GM19035 (cell line): Measurements from ENCODE around the gene GPR31.
A peak's percentile ranks its signal among the peaks of the same experiment; 100 is the strongest.

Source experiments
- ATAC-seq: cut with Tn5 transposase; IDR thresholded peaks from one replicate; pipeline ENCODE4 v1.9.1; 2021; ENCODE audit not compliant: unreplicated experiment

Gene GPR31

DNA sequence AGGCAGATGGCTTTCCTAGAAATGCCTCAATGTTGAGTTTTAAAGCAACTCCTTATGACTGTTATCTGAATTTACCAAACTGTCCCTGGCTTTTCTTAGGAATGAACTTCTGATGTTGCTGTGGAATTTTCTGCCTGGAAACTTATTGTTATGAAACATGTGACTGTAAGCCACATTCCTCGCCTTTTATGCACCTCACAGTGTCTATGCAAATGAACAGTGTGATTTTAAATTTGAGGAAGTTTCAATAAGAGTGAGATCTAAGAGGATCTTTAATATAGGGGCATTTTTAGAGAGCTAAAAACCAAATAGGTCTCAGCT lies 37.2 kb downstream of the GPR31 start:
- ATAC-seq, result no peak

DNA sequence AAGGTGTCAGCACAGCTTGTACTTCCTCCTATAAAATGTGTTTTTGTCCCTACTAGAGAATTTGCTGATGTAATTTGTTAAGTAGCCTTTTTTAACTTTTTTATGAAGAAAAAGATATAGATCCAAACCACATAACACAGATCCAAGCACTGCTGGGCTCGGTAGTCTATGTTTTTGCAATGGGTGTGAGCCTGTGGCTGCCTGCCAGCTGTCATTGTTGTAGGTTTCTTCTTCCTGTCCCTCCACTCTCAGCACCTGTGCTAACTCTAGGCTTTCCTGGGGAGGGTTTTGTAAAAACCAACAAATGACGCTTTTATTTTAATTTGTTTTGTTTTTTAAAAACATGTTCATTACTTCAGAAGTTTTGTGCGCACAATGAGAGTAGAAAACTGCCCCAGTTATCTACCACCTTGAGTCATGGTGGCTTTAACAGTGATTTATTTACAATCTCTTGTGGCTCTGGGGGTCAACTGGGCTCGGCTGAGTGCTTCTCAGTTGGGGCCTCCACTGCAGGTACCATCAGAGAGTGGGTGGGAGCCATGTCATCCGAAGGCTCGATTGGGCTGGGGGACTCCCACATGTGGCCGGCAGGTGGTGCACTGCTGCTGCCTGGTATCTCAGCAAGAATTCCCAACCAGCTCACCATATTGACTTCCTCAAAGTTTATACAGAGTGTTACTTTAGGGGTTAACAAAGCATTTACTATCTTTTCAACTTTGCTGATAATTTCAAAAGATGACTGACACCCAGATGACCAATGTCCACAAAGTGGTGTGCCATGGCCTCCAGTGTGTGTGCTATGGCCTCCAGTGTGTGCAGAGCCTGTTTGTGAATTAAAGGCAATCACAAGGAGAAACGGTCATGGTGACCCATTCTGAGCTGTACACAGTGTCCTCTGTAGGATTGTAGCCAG lies 37.9 kb downstream of the GPR31 start:
- ATAC-seq, result no peak

DNA sequence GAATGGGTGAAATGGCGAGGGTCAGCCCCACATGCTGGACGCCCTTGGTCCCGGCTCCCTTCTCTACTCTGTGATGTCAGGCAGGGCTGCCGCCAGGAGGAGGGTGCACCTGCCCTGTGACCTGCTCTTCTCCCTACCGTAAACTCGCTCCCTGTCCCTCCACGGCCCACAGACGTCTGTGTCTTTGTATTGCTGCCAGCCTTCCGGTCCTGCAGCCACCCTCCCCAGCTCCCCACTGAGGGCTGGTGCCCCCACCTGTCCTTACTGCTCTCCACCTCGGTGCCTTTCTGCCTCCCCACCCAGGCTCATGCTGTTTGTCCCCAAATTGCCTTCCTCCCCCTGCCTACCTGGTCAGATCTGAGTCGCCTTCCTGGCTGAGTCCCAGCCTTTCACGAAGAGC lies 38.9 kb downstream of the GPR31 start:
- no peak for ATAC-seq

DNA sequence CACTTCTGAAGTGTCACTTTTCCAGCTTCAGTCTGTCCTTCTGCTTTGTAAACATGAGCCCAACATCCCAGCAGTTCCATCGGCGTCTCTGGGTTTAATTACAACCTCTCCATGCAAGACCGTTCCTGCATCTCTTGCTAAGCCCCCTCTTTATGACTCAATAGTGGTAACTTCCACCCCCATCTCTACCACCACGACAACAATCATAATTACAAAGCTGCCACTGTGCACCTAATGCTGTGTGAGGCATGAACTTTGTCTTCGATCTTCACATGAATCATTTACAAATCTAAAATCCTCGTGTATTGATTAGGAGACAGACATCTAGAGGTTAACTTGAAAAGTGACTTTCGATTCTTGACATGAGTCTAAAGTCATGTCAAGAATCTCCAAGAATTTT lies 39.8 kb downstream of the GPR31 start:
- no peak for ATAC-seq

DNA sequence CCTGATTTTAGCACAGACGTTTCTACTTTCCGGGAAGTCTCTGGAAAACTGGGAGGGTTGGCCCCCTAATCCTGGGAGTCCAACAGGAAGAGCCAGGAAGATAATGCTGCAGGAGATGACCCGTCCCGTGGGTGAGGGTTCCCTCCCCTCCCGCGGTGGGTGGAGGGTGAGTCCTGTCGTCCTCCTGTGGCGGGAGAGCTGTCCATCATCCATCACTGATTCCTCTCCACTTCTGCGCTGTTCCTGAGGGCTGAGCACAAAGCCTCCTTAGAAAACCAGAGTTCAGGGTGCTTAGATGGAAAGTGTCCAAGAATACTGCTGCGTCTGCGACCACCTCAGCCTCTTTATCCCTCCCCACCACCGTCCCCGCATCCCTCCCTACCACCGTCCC lies 40.9 kb downstream of the GPR31 start:
- ATAC-seq, result no peak

DNA sequence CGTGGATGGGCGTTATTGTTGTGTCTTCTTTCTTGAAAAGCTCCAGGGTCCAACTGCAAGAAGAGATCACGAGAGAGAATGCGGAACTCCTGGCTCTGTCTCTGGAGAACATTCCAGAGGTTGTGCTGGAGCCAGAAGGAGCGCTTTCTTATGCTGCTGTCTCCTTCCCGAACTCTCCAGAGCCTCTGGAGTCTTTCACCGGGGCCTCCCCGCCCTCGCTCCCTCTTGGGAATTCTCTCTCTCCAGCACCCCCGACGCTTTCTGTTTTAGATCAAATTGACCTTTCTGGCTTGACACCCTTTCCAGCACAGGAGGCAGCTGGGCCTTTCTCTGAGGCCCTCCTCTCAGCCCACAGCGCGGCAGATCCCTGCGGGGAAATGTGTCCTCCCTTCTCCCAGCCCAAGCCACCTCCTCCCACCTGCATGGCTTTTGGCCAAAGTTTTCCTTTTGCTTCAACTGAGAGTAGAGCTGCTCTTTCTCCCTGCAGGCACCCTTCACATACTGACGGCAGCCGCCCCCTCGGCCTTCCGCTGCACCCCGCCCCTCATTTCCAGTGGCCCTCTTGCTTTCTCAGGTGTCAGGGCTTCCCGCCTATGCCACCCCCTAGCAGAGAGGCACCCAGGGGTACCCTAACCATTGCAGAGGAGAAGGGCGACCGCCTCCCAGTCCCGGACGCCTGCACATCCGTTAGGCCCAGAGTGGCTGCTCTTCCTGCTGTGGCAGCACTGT lies 41.5 kb downstream of the GPR31 start:
- no peak for ATAC-seq

DNA sequence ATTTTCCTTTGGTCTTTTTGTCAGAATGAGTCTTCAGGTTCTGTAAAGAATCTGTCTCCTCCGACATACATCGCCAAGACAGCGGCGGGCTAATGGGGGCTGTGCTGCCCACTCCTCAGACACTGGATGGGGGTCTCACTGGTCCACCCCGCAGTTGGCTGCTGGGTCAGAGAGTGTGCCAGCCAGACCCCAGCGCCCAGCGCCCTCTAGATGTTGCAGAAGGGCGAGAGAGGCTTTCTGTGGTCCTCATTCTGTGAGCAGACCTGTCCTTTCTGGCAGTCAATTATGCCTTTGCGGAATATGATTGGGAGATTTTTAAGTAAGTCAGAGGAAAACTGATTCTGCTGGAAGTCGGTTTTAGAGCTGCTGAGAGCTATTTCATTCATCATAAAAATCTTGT lies 42.7 kb downstream of the GPR31 start:
- no peak for ATAC-seq

DNA sequence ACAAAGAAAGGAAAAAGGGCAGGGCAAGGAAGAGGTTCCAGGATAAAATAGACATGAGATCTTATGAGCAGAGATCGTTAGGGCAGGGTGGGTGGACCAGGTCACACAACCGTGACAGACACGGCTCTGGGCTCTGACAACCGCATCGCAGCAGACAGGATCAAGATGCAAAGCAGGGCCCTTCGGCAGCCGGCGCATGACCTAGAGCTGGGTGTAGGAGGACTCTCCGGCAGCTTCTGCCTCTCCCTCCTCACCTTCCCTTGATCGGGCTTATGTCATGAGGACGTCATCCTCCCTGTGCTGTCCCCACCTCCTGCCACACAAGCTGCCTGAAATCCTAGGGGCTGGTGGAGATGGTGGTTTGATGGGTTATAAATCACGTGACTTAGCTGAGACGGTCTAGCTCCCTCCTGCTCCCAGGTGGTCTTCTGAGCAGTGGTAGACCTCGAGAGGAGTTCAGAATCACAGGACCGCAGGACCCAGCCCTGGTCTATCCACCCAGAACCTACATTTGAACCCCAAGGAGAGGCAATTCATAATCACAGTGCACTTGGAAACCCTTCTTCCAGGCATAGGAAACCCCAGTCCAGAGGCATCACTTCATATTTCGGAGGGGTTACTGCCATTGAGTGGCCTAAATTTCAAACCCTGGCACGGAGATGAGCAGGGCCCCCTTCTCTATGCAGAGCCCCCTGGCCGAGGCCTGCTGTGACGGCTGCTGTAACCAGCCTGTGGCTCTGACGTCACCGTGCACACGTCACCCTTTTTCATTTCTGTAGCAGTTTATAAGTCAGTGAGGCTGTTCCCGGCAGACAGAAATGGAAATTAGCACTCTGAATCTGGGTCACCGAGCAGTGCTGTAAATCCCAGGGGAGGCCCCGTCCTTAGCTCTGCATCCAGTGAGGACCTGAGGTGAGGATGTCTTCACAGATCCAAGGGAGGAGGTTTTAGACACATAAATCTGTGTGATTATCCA lies 43.6 kb downstream of the GPR31 start:
- ATAC-seq, result peak; percentile 87

DNA sequence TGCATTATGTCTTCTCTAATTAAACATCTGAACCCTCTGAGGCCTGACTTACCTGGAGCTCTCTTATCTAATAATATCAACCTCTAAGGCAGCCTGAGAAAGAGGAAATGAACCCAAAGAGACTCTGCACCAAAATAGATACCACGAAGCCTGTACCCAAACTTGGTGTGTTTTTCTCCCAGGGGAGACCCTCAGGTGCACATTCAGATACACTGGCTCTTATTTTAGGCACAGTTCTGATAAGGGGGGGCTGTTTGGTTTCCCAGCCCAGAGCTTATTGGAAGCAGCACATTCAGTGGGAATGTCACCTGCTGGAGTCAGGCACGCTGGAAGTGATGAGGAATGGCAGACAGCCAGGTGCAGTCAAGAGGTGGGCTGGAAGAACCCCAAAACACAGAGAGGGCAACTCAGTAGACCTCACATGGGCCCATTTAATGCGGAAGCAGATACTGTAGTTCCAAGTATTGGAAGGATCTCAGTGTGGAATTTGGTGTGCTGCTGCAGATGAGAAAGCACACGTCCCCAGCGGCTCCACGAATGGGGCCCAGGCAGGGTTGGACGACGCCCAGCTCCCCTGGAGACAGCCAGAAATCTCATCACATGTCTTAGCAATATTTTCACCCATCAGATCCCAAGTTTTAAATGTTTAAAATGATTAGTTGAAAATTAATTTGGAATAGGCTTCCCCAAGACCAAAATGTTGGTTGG lies 44.6 kb downstream of the GPR31 start:
- peak; percentile 44 for ATAC-seq

DNA sequence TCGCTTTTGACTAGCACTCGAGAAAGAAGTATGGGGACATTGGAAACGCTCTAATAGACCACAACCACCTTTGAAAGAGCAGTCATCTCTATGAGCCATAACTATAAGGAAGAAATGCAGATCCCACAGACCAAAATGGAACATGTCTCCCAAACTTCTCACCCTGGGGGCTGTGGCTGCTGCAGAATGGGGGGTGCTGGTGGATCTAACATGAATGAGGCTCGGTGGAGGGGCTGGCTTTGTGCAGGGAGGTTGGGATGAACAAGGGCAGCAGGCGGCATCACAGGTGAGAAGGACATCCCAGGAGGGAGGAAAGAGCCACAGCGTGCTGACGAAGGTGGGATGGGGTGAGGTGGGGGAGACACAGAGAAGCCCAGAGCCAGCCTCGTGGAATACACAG lies 45.4 kb downstream of the GPR31 start:
- no peak for ATAC-seq

DNA sequence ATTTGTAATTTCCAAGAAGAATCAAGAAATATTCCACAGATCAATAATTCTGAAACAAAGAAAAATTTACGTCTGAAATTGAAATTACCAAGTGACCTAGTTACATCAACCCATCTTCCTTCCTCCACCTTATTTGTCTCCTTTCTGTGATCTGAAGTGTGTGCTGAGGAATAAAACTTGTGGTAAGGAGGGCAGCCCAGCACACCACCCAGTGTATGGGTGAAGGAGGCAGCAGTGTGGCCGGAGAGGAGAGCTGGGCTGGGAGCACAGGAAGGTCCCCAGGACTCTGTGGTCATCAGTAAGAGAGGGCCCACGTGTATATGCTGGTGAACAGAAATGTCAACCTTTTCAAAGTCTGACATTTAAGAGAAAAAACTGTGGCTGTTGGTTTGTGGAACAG lies 46.2 kb downstream of the GPR31 start:
- no peak for ATAC-seq

DNA sequence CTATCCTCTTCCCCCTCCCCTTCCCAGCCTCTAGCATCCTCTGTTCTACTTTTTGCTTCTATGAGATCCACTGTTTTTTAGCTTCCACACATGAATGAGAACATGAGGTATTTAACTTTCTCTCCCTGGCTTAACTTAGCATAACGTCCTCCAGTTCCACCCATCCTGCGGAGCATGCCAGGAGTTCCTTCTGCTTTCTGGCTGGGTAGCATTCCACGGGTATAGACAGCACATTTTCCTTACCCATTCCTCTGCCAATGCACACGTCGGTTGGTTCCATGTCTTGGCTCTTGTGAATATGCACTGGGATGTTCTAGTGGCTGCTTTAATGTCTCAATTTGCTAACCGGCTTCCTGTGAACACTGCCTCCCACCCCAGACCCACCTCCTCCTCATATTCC lies 48.1 kb downstream of the GPR31 start:
- ATAC-seq, result no peak

DNA sequence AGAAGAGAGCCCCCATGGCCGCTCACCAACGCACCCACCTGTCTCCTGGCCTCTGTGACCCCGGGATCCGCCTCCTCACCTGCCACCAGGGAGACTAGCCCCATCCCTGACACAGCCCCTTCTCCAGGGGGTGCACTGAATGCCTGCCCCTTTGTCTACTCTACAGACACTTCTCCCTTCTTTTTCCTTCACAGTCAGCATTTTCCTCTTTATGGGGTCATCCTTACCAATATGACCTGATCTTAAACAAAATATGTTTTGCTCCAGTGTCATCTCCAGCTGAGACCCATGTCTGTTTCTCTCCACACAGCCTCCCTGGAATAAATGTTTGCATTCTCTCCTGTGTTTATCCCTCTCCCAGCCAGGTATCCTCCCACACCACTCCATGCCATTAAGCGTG lies 49.5 kb downstream of the GPR31 start:
- no peak for ATAC-seq

DNA sequence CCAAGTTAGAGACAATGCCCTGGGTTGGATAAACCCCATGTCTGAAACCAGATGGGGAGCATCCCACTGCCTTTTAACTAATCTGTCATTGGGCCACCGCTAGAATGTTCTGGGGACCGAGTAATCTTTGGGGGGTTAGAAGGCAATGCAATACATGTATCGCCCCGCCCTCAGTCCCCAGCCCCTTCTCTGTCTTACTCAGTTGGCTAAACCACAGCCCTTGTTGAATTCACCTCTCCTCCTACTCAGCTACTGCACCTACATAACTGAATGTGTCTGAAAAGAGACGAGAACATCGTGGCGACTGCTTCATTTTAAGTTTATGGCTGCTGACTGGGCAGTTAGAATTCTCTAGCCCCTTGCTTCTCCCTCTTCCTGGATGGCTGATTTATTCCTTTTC lies 50.0 kb downstream of the GPR31 start:
- ATAC-seq, result no peak

DNA sequence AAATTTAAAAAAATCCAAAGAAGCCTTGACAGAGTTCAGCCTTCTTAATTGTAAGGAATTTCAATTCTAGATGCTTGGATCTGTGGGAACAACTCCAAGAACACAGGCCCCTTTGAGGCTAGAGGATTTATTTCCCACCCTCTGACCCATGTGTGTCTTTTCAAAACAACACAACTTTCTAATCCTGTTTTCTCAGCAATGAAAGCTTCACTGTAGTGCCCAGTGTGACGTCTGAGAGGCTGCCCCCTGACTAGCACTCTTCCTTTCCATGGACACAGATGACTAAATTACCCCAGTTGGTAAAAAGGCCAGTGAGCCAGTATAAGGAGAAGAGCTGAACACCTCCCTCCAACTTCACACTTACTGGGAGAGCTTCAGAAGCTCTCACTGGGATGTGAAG lies 51.4 kb downstream of the GPR31 start:
- no peak for ATAC-seq
